RPMI8226 (cell line): ENCODE results near the gene ITM2C.

ENCODE experiments used
- DNase-seq: peaks from one replicate; pipeline ENCODE4 v3.0.0-alpha.2; 2015

Gene ITM2C

DNA sequence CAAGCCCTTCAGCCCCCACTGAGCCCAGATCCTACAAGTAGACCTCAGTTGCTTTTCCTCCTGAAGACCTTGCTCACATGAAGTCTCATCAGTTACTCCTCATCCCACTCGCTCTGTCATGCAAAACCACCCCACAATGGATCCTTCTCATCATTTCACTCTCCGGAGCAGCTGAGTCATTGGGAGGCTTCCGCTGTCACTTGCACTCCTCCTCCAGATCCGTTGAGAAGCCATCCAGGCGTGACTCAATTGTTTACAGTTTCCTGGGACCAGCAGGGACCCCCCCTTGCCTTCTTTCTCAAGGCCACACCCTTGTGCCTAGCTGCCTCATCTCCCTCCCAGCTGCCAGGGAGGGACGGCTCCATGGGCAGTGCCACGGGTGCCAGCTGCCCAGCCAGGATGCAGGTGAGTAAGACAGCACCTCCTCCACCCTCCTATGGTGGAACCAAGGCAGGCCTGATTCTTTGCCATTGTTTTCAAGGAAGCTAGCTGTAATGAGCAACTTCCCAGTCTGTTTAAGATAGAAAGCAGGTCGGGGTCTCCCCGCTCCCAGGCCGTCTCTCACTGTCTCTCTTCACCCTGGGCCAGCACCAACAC, 44.0 kb downstream of the ITM2C start:
- no peak for DNase-seq

DNA sequence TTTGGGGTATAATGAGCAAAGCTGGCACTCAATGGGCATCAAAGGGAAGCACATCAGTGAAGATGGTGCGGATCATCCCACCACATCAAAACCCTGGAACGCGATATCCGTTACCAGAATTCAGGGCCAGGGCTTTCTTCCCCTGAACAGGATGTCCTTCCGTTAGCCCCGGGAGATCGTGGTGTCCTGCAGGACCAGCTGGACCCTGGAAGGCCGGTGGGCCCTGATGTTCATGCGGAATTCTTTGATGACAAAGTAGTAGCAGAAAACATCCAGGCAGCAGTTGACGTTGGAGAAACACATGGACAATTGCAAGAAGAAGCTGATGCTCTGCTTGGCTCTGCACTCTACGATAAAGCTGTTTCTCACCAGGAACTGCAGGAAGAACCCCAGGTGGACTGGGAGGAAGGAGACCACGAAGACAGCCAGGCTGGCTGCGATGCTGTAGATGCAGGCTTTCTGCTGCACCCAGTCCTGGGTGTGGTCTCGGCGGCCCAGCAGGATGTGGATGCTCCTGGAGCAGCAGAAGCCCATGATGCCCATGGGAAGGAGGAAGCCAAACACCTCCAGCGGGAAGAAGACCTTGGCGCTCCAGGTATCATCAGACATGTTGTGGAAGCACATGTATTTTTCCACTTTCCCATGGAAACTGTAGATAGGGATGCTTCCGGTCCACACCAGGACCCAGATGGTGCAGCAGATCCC, 45.3 kb downstream of the ITM2C start:
- no peak for DNase-seq

GRCh38 chr2:230910546-230911177, 45.9 kb downstream of the ITM2C start:
- DNase-seq, result no peak

DNA sequence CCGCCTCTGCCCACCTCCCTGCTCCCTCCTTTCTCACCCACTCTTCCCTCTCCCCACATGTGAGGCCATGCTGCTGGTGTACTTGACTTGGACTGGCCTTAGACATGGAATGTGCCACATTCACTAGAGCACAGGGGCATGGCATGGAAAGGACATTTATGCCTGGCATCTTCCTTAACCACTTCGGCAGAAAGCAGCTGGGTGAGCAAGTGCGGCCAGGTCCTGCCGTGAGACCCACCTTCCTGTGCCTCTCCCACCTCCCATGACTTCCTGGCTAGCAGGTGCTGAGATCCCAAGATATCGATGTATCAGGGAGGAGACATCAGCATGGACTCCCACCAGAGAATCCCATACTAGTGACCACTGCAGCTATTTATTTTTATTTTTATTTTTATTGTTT, 47.3 kb downstream of the ITM2C start:
- DNase-seq, result no peak

- no peak for DNase-seq
Observed at GRCh38 chr2:230912724-230913123, 48.0 kb downstream of the ITM2C start.

DNA sequence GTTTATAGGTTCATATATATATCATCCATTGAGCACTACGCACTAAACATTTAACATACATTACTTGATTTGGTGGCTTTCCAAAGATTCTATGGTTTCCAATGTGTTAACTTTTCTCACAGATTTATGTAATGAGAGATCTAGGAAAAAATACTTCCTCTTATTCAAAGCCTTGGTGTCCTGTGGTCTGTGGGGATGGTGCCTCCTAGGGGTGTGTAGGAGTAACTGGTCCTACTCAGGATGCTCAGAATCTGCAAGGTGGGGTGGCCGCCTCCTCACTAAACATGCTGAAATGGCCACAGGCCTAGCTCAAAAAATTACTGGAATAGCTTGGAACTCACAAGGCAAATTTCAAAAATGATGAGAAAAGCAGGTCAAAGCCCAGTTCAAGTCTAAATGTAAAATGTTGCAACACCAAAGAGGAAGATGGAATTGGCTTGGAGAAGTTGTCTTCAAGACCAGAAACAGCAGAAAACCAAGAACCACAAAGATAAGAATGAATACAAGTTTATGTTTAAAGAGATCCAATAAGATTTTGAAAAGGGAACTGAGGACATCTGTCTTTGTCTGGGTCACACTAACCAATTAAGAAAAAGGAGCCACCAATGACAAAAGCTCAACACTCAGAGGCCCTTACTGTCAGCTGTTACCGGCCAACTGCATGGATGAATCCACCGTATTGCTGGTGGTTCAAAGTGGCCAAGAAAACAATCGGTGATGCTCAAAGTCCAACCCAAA, 48.8 kb downstream of the ITM2C start:
- peak; percentile 47 for DNase-seq

GRCh38 chr2:230914886-230915285, 50.1 kb downstream of the ITM2C start:
- no peak for DNase-seq

DNA sequence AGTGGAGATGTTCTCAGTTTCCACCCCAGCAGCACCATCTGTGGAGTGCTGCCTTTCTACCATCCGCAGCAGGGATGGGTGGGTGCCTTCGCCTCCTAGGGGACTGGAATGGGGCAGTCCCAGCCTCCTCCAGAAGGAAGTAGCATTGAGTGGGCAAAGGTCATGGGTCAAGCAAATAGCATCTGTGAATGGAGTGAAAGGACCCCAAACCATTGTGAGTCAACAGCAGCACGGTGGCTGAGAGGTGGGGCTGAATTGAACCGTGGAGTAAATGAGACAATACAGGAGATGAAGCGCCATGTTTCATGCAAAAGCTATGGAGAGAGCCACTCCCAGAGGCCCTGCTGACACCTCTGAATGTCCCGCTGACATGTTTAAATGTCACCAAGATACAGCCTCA, 50.6 kb downstream of the ITM2C start:
- DNase-seq, result no peak

DNA sequence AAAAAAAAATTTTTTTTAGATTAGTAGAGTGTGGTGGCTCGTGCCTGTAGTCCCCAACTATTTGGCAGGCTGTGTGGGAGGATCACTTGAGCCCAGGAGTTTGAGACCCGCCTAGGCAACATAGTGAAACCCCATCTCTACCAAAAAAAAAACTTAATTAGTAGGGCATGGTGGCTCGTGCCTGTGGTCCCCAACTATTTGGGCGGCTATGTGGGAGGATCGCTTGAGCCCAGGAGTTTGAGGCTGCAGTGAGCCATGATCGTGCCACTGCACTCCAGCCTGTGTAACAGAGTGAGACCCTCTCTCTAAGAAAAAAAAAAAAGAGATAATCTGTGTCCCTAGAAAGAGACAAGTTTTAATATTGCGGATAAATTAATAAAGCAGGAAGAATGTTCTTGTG, 51.5 kb downstream of the ITM2C start:
- no peak for DNase-seq

DNA sequence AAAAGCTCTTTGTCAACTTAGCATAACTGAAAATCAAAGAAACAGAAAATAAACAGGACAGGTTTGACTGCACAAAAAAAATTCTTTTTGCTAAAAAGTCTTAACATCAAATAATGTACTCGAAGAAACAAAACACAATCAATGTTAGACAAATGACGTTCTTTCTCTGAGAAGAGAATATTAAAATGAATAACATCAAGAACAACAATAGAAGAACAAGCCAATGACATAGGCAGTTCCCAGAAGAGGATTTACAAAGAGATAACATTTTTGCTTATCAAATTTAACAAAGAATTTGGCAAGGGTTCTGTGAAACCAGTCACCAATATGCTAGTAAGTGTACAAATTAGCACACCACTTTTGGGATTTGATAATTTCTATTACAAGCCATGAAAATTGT, 54.5 kb downstream of the ITM2C start:
- DNase-seq, result no peak

GRCh38 chr2:230919681-230920080, 54.9 kb downstream of the ITM2C start:
- DNase-seq, result no peak

DNA sequence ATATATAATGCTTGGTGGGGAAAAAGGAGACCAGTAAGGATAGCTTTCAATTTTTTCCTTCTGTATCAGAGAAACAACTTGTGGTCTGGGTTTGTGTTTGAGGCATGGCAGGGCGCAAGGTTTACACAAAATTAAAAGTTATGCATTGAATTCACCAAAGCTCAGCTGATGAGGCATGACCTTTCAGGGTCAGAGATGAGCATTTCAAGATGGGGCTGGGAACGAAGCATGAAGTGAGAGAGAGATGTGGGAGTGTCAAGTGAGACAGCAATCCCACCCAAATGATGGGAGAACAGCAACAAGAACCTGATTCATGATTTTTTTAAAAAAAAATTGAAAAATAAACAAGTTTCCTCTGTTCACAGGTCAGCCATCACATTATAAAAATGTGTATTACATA, 55.4 kb downstream of the ITM2C start:
- DNase-seq, result no peak

DNA sequence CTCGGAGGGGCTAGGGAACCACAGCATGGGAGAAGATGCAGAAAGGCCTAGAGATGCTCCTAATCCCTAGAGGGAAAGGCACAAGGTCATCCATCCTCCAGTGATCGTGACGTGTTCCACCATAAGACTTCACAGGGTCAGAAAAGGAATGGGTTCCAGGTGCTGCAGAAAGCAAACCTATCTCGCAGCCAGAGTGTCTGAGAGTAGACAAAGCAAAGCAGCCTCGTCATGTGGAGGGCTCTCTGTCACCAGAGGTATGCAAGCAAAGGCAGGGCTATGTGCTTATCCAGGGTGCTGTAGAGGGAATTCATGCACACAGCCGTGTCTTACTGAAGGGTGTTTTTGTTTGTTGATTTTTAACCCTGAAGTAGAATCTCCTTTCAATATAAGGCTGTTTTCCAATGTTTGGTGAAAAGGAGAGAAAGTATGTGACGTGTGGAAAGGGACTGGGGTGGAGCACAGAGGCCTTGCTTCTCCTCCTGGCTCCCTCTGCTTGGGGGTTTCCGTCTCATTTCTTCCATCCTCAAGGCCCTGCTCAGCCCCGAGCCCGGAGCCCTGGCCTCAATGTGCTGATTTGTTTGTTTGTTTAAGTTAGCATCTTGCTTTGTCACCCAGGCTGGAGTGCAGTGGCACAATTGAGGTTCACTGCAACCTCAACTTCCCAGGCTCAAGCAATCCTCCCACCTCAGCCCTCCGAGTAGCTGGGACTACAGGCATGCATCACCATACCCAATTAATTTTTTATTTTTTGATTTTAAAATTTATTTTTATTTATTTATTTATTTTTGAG, 57.3 kb downstream of the ITM2C start:
- DNase-seq, result no peak

DNA sequence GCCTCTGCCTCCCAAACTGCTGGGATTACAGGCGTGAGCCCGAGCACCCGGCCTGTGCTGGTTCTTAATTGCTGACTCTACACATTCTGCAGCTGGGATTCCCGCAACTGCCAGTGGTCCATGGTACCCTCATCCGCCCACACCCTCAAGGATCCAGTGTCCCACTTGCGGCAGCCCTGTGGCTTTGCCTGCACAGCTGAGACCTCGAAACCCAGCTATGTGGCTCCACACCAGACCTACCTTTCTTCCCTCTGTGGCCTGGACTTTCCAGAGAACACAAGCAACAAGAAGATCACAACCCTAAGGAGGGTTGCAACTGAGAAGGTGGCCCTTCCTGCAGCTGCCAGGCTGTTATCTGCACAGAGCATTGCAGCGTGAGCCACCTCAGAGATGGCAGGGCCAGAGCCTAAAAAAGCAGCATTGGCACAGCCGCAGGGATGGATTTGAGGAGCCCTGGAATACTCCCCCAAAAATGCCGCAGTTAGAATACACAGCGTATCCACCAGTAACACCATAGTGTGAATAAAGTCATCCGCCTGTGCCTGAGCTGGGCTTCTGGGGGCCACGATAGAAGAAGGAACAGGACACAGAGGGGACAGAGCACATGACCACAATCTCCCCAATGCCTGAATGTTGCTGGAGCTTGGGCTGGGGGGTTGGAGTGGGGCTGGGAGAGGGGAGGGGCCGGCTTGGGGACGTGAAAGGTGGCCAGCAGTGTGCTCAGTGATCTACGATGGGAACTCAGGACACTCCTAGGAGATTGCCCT, 58.4 kb downstream of the ITM2C start:
- no peak for DNase-seq

DNA sequence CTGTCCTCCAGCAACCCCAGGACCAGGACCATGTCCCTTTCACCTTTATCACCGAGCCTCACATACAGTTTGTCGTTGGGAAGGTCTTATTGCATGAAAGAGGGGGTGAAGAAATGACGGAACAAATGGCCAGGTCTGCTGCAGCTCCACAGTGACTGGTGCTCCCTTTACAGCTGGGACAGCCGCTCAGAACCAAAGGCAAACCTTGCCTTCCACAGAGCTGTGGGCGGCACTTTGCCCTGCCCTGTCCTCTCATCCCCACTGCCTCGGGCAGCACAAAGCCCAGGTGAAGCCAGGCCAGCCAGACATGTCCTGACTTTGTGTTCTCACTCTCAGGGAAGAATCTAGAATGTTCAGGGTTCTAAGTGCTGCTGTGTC, 59.3 kb downstream of the ITM2C start:
- DNase-seq, result no peak

GRCh38 chr2:230924470-230925341, 60.0 kb downstream of the ITM2C start, which contains the start of gene GPR55:
Gene GPR55 (minus strand): TSS chr2:230925242. CDS start chr2:230910962, 14,280 bp downstream.
- peak; percentile 64 for DNase-seq

DNA sequence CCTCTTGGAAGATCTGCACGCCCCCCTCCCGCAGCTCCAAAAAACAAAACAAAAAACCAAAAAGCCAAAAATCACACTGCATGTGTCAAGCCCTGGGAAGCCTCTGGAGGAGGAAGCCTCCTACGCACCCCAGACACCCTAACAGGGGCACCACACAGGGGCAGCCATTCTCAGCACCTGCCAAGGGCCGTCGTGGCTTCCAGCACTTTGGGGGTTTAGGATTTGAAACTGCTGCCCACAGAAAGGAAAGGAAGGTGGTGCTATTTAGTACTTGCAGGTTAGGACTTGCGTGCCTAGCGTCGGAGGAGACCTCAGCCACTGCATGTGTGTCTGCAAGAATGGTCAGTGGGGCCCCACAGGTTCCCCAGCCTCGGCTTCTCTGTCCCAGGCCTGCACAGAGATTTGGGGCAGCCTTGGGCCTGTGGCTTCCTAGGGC, 60.7 kb downstream of the ITM2C start:
- peak; percentile 54 for DNase-seq

- peak; percentile 88 for DNase-seq
Observed at GRCh38 chr2:230925879-230926765, 61.4 kb downstream of the ITM2C start.

GRCh38 chr2:230927711-230928341, 63.1 kb downstream of the ITM2C start:
- DNase-seq, result no peak
